ENCODE measurements around the gene EPM2AIP1. TPM values are rescaled to one million over a fixed set of nuclear protein-coding genes. Genes with fewer than 3 reads are reported as not detected.
A peak's percentile ranks its signal among the peaks of the same experiment; 100 is the strongest.

Gene EPM2AIP1
- total RNA-seq, 3 donors from 2014 or later, result 9.9 to 21.2 (median 13.6) TPM

DNA sequence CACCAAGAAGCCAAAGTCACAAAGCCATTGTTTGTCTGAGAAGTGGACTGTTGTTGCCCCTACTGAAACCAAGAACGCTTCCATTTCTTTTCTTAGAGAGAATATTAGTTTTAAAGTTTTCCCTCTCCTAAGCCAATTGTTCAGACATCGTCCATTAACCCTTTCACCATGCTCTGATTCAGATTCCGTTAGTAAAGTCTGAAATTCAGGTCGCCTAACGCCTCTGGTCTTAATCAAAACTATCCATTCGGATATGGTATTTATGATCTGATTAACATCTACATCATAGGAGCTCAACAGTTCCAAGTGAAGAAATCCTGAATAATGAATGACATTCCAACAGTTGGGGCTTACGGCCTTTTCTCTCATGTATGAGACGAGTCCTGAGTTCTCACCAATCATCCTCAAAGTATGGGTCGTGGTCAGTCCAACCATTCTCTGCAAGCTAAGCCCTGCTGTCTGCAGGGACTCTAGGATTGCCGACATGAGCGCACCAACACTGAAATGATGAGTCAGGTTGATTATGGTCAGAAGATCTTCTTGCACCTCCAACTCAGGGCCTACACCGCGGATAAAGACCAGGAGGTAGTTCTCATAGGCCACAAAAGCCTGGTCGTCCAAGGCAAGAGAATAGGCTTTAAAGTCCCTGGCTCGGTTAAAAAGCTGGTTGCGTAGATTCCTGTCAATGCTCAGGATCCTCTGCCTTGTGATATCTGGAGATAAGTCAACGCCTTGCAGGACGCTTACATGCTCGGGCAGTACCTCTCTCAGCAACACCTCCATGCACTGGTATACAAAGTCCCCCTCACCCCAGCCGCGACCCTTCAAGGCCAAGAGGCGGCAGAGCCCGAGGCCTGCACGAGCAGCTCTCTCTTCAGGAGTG is 767 bp downstream of the EPM2AIP1 start:
- DNase-seq, result no peak
- peak overlapping the region; percentile 37 for H3K4me3 ChIP-seq
- H3K36me3 ChIP-seq (ENCODE audit: low read depth), result peaks cover 6% of the 10 kb centered on the region
- ATAC-seq, result no peak
- H3K4me1 ChIP-seq (ENCODE audit: low read depth), result peaks cover 24% of the 10 kb centered on the region
- H3K9me3 ChIP-seq, result no peaks in the 10 kb centered on the region
- TF ChIP-seq, protein P1, sequence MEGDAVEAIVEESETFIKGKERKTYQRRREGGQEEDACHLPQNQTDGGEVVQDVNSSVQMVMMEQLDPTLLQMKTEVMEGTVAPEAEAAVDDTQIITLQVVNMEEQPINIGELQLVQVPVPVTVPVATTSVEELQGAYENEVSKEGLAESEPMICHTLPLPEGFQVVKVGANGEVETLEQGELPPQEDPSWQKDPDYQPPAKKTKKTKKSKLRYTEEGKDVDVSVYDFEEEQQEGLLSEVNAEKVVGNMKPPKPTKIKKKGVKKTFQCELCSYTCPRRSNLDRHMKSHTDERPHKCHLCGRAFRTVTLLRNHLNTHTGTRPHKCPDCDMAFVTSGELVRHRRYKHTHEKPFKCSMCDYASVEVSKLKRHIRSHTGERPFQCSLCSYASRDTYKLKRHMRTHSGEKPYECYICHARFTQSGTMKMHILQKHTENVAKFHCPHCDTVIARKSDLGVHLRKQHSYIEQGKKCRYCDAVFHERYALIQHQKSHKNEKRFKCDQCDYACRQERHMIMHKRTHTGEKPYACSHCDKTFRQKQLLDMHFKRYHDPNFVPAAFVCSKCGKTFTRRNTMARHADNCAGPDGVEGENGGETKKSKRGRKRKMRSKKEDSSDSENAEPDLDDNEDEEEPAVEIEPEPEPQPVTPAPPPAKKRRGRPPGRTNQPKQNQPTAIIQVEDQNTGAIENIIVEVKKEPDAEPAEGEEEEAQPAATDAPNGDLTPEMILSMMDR (IDR thresholded peaks at IDR 0.05), result no peak
- intact Hi-C loops (cut with DNase I, micrococcal nuclease), result no loop called here

- no peak for ATAC-seq
- H3K9me3 ChIP-seq, result no peaks in the 10 kb centered on the region
- no peak for DNase-seq
- TF ChIP-seq, protein P1 (IDR thresholded peaks at IDR 0.05), result no peak
- intact Hi-C loops (cut with DNase I, micrococcal nuclease), result no loop called here
- H3K4me3 ChIP-seq, result no peak overlapping the region
- H3K36me3 ChIP-seq (ENCODE audit: low read depth), result peaks cover 7% of the 10 kb centered on the region
- peaks cover 24% of the 10 kb centered on the region for H3K4me1 ChIP-seq (ENCODE audit: low read depth)
These were observed 1.8 kb downstream of the EPM2AIP1 start for GRCh38 chr3:36991147-36991546.

- peaks cover 24% of the 10 kb centered on the region for H3K4me1 ChIP-seq (ENCODE audit: low read depth)
- intact Hi-C loops (cut with DNase I, micrococcal nuclease), result no loop called here
- DNase-seq, result no peak
- H3K4me3 ChIP-seq, result no peak overlapping the region
- TF ChIP-seq, protein P1 (IDR thresholded peaks at IDR 0.05), result no peak
- H3K36me3 ChIP-seq (ENCODE audit: low read depth), result peaks cover 11% of the 10 kb centered on the region
- ATAC-seq, result no peak
- no peaks in the 10 kb centered on the region for H3K9me3 ChIP-seq
These were observed 3.4 kb downstream of the EPM2AIP1 start for GRCh38 chr3:36989568-36989967.

DNA sequence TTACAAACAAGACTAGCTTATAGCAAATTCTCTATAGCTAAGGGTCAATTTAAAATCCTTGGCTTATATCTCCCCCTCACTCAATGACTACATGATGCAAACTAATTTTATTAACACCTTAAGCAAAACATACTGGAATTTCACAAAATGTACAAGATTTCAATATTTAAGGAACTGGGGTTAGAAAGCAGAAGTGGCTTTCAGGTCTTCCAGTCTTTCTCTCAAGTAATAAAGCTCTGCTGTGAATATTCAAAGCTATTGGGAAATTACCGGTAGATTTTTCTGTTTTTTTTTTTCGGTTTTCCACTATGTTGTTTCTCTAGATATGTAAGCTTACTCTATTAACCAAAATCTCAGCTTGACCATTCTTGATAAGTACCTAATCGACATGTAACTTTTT is 3.9 kb downstream of the EPM2AIP1 start:
- ATAC-seq (no peak), DNase-seq (no peak)
- TF ChIP-seq, protein P1 (IDR thresholded peaks at IDR 0.05), result no peak
- peaks cover 11% of the 10 kb centered on the region for H3K36me3 ChIP-seq (ENCODE audit: low read depth)
- no peak overlapping the region for H3K4me3 ChIP-seq
- intact Hi-C loops (cut with DNase I, micrococcal nuclease), result no loop called here
- H3K4me1 ChIP-seq (ENCODE audit: low read depth), result peaks cover 24% of the 10 kb centered on the region
- no peaks in the 10 kb centered on the region for H3K9me3 ChIP-seq

GRCh38 chr3:36988356-36988755 is 4.6 kb downstream of the EPM2AIP1 start:
- H3K9me3 ChIP-seq, result no peaks in the 10 kb centered on the region
- DNase-seq (no peak), ATAC-seq (no peak)
- intact Hi-C loops (cut with DNase I, micrococcal nuclease), result no loop called here
- peaks cover 11% of the 10 kb centered on the region for H3K36me3 ChIP-seq (ENCODE audit: low read depth)
- TF ChIP-seq, protein P1 (IDR thresholded peaks at IDR 0.05), result no peak
- no peak overlapping the region for H3K4me3 ChIP-seq
- H3K4me1 ChIP-seq (ENCODE audit: low read depth), result peaks cover 24% of the 10 kb centered on the region

All from mucosa of descending colon (tissue), 3 donors.